HAP-1 (cell line): ENCODE measurements around the gene SLC26A8.
"Not testable (repeated sequence)": the region's sequence is repeated elsewhere in the genome, so short reads cannot be mapped to it uniquely, and the experiment has no call there.

Source experiments
- DNase-seq, 2 experiments: peaks; one replicate each; pipeline ENCODE4 v3.0.0-alpha.2; 2016 to 2020; ENCODE audit warnings: low spot score in 2 of 2
- H3K27me3 ChIP-seq: fragments of 250-450 bp; sonication (Bioruptor Pico); 2 replicates; pipeline ENCODE4 v1.5.1; 2020; ENCODE audit warnings: low read depth, mild to moderate bottlenecking, moderate library complexity
- H3K36me3 ChIP-seq: fragments of 250-450 bp; sonication (Bioruptor Pico); replicated peaks from 2 replicates; pipeline ENCODE4 v1.5.1; 2020; ENCODE audit warnings: mild to moderate bottlenecking
- H3K4me1 ChIP-seq: fragments of 250-450 bp; sonication (Bioruptor Pico); 2 replicates; pipeline ENCODE4 v1.5.1; 2020; ENCODE audit warnings: mild to moderate bottlenecking
- H3K4me3 ChIP-seq: fragments of 250-450 bp; sonication (Bioruptor Pico); 2 replicates; pipeline ENCODE4 v1.5.1; 2020; ENCODE audit warnings: mild to moderate bottlenecking, moderate library complexity
- H3K9me3 ChIP-seq: fragments of 250-450 bp; sonication (Bioruptor Pico); 2 replicates; pipeline ENCODE4 v1.5.1; 2020; ENCODE audit warnings: mild to moderate bottlenecking, moderate library complexity
- in situ Hi-C: fragments of 300-500 bp; cut with MboI; formaldehyde crosslinking; loops from 3 replicates; pipeline ENCODE4 v1.14.3; 2020; ENCODE audit warnings: low sequenced_read_pairs, inconsistent platforms, mixed read lengths

SLC26A8 gene

DNA sequence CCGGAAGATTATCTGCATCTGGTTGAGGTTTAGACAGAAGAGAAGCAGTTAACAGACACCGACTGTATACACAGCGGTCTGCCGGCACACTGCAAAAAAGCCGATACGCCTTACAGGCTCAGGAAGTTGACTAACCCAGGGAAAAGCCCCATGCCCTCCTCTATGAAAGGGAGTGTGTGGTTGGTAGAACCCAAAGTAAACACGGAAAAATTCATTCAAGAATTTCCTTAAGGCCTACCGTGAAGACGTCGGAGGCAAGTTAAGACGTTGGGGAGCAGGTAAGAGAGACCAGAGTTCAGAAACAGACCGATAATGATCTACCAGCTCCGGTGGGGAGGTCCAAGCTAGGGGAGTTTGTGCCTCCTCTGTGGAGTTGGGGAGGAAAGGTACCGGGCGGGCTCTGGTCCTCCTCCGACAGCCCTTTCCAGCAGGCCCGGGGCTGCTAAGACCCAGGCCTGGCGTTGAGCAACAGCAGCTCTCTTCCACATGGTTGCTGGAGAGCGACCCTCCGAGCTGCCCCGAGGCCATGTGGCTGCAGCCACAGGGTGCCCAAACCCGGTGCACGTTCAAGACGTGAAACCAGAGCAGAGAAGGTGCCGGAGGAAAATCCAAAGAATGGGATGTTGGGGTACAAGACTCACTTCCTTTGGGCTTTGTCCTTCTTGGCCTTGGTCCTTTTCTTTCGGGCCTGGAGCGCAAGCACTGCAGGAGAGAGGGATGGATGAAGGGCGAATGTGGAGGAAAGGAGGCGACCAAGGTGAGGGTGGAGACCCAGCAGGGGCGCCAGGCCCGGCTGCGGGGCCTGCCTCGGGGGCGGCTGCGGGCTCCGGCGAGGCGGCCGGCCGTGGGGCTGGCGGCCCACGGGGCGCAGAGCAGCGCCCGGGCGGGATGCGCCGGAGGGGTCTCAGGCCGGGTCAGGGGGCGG is 104.4 kb downstream of the SLC26A8 start:
- Histone ChIP-seq H3K9me3 (no peaks in the 10 kb centered on the region), H3K27me3 (no peaks in the 10 kb centered on the region), H3K4me3 (peak overlapping the region; percentile 63), H3K36me3 (peaks cover 23% of the 10 kb centered on the region), H3K4me1 (peaks cover 17% of the 10 kb centered on the region)
- in situ Hi-C loops: no loop called here
- peak; percentile 20 to 61 for DNase-seq

DNA sequence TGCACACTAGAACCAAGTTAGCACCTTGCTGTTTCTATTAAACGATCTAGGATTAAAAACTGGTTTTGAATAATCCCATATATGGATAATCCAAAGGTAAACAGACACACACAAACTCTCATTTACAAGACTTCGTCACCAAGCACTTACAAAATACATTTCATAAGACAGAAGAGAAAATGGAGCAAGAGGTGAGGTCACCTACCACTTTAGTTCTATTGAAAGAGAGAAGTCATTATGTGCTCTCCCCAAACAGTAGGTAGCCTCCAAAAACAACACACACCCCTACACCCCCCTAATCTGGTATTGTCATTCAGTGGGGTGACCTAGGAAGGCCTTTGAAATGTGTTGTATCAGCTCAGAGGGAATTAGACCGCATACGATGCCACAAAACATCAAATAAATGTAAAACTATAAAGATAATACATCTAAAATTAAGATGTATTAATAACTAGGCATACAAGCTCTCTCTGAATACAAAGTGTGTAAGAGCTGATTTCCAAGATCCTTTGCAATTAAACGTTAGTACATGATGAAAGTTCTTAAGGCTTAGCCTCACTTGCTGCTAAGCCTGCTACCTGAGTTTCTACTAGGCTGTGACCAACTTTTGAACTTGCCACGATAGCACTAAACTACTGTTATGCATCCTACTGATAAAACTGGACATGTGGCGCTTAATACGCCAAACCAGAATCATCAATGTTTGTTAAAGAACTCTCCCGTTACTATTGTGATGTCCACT is 105.2 kb downstream of the SLC26A8 start:
- H3K9me3 ChIP-seq: no peaks in the 10 kb centered on the region
- H3K4me1 ChIP-seq: peaks cover 17% of the 10 kb centered on the region
- in situ Hi-C loops: no loop called here
- H3K4me3 ChIP-seq: peak overlapping the region; percentile 63
- H3K36me3 ChIP-seq: peaks cover 31% of the 10 kb centered on the region
- DNase-seq: peak in 1 of 2 experiments; percentile 55
- no peaks in the 10 kb centered on the region for H3K27me3 ChIP-seq

- H3K4me3 ChIP-seq, H3K27me3 ChIP-seq, DNase-seq, in situ Hi-C loops, H3K9me3 ChIP-seq: not testable (repeated sequence)
- Histone ChIP-seq H3K36me3 (peaks cover 52% of the 10 kb centered on the region), H3K4me1 (peaks cover 17% of the 10 kb centered on the region)
Observed at GRCh38 chr6:35916893-35917292, 107.5 kb downstream of the SLC26A8 start.

DNA sequence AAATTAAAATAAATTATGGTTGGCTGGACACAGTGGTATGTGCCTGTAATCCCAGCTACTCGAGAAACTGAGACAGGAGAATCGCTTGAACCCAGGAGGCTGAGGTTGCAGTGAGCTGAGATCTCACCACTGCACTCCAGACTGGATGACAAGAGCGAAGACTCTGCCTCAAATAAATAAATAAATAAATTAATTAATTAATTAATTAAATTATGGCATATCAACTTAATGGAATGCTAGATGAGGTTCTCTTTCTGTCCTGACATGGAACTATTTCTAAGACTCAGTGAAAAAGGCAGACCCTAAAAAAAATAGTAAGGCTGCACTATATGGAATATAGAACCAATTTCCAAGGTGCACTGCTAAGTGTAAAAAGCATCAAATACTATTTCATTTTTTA is 108.4 kb downstream of the SLC26A8 start:
- H3K36me3 ChIP-seq: peaks cover 60% of the 10 kb centered on the region
- peaks cover 6% of the 10 kb centered on the region for H3K9me3 ChIP-seq
- H3K27me3 ChIP-seq: no peaks in the 10 kb centered on the region
- in situ Hi-C loops: no loop called here
- DNase-seq: no peak
- H3K4me3 ChIP-seq: no peak overlapping the region
- H3K4me1 ChIP-seq: peaks cover 10% of the 10 kb centered on the region

DNA sequence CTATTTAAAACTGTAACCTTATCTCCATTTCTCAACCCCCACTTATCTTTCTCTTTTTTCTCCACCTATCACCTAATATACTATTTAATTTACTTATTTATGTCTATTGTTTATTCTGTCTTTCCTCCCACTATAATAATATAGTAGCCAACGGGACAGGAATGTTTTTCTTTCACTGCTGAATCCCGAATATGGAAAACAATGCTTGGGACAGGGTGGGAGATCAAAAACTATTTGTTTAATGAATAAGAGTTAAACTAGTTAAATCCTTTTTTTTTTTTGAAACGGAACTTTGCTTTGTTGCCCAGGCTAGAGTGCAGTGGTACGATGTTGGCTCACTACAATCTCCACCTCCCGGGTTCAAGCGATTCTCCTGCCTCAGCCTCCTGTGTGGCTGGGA is 109.9 kb downstream of the SLC26A8 start:
- H3K36me3 ChIP-seq: peaks cover 75% of the 10 kb centered on the region
- peaks cover 18% of the 10 kb centered on the region for H3K9me3 ChIP-seq
- H3K4me3 ChIP-seq: no peak overlapping the region
- in situ Hi-C loops: no loop called here
- H3K4me1 ChIP-seq: peaks cover 10% of the 10 kb centered on the region
- no peak for DNase-seq
- H3K27me3 ChIP-seq: no peaks in the 10 kb centered on the region

- H3K27me3 ChIP-seq: no peaks in the 10 kb centered on the region
- no peak for DNase-seq
- in situ Hi-C loops: no loop called here
- peaks cover 29% of the 10 kb centered on the region for H3K9me3 ChIP-seq
- H3K4me1 ChIP-seq: no peaks in the 10 kb centered on the region; the same call in 1 of the 2 replicates
- H3K4me3 ChIP-seq: no peak overlapping the region
- H3K36me3 ChIP-seq: peaks cover 86% of the 10 kb centered on the region
Observed at GRCh38 chr6:35911871-35912653, 112.4 kb downstream of the SLC26A8 start.

GRCh38 chr6:35909571-35909970 is 114.9 kb downstream of the SLC26A8 start:
- H3K27me3 ChIP-seq, DNase-seq, in situ Hi-C loops, H3K4me1 ChIP-seq, H3K4me3 ChIP-seq: not testable (repeated sequence)
- Histone ChIP-seq H3K36me3 (peaks cover 79% of the 10 kb centered on the region), H3K9me3 (peaks cover 29% of the 10 kb centered on the region)

DNA sequence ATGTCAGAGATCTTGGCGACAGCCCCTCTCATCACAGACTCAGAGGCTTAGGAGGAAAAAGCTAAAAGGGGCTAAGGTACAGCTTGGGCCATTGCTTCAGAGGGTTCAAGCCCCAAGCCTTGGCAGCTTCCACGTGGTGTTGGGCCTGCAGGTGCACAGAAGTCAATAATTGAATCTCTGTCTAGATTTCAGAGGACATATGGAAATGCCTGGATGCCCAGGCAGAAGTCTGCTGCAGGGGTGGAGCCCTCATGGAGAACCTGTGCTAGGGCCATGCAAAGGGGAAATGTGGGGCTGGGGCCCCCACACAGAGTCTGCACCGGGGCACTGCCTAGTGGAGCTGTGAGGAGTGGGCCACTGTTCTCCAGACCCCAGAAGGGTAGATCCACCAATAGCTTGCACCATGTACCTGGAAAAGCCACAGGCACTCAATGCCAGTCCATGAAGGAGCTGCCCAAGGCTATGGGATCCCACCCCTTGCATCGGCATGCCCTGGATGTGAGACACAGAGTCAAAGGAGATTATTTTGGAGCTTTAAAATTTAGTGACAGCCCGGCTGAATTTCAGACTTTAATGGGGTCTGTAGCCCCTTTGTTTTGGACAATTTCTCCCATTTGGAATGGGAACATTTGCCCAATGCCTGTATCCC is 115.6 kb downstream of the SLC26A8 start:
- in situ Hi-C loops, H3K4me1 ChIP-seq, H3K4me3 ChIP-seq, H3K27me3 ChIP-seq, DNase-seq: not testable (repeated sequence)
- Histone ChIP-seq H3K36me3 (peaks cover 78% of the 10 kb centered on the region), H3K9me3 (peaks cover 29% of the 10 kb centered on the region)

DNA sequence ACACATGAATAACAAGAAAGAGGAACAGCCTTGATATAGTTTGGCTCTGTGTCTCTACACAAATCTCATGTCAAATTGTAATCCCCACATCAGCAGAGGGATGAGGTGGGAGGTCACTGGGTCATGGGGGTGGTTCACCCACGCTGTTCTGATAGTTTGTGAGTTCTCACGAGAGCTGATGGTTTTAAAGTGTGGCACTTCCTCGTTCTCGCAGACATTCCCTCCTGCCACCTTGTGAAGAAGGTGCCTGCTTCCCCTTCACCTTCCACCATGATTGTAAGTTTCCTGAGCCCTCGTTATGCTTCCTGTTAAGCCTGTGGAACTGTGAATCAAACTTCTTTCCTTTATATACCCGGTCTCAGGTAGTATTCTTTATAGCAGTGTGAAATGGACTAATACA is 116.7 kb downstream of the SLC26A8 start:
- no peak for DNase-seq
- Histone ChIP-seq H3K4me1 (no peaks in the 10 kb centered on the region), H3K36me3 (peaks cover 77% of the 10 kb centered on the region), H3K9me3 (peaks cover 29% of the 10 kb centered on the region), H3K27me3 (no peaks in the 10 kb centered on the region), H3K4me3 (no peak overlapping the region)
- in situ Hi-C loops: no loop called here

DNA sequence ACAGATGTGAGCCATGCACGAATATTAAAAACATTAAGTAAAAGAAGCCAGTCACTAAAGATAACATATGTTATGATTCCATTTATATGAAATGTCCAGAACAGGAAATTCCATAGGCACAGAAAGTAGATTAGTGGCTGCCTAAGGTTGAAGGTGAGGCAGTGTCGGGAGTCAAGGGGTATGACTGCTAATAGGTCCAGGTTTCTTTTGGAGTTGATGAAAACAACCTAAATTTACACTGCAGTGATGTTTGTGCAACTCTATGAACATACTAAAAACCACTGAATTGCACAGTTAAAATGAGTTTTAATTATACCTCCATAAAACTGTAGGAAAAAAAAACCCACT is 118.0 kb downstream of the SLC26A8 start:
- Histone ChIP-seq H3K4me3 (no peak overlapping the region), H3K36me3 (peaks cover 66% of the 10 kb centered on the region), H3K9me3 (peaks cover 26% of the 10 kb centered on the region), H3K4me1 (peaks cover 4% of the 10 kb centered on the region), H3K27me3 (no peaks in the 10 kb centered on the region)
- no peak for DNase-seq
- in situ Hi-C loops: no loop called here

DNA sequence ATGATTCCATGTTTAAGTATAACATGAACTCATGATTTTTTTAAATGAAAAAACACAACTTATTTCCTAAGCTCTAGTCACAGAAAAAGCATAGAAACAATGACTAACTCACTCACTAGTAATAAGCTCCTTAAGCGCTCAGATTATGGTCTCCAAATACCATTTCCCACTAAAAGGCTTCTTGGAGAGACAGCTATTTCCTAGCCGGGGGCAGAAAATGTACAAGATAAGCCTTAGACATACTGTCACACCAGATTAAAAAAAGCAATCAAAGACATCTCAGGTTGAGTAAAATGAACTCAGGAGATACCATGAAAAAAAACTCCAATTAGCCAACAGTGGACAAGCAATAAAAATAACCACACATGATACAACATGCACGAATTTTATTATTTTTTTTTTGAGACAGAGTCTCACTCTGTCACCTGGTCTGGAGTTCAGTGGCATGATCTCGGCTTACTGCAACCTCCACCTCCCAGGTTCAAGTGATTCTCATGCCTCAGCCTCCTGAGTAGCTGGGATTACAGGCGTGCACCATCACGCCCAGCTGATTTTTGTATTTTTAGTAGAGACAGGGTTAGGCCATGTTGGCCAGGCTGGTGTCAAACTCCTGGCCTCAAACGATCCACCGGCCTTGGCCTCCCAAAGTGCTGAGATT is 118.5 kb downstream of the SLC26A8 start:
- Histone ChIP-seq H3K36me3 (peaks cover 66% of the 10 kb centered on the region), H3K4me1 (peaks cover 5% of the 10 kb centered on the region), H3K27me3 (no peaks in the 10 kb centered on the region), H3K4me3 (no peak overlapping the region), H3K9me3 (peaks cover 22% of the 10 kb centered on the region)
- no peak for DNase-seq
- in situ Hi-C loops: no loop called here

GRCh38 chr6:35905141-35905785 is 119.2 kb downstream of the SLC26A8 start:
- in situ Hi-C loops: no loop called here
- DNase-seq: no peak
- H3K36me3 ChIP-seq: peaks cover 61% of the 10 kb centered on the region
- no peaks in the 10 kb centered on the region for H3K27me3 ChIP-seq
- peaks cover 5% of the 10 kb centered on the region for H3K4me1 ChIP-seq
- H3K9me3 ChIP-seq: peaks cover 16% of the 10 kb centered on the region
- no peak overlapping the region for H3K4me3 ChIP-seq
